ENCODE measurements around the gene ARID3C. TPM values are rescaled to one million over a fixed set of nuclear protein-coding genes. Genes with fewer than 3 reads are reported as not detected.

ARID3C gene
- total RNA-seq, 5 donors from 2014 or later (not counting 1 experiment from before 2014, with no cell fraction given), result 0.38 TPM; not detected in 4

GRCh38 chr9:34630402-34631154, 1.7 kb upstream of the ARID3C start:
- Histone ChIP-seq H3K27ac (ENCODE audit: low read length) (no peak overlapping the region), H3K9me3 (no peaks in the 10 kb centered on the region), H3K4me3 (ENCODE audit: control insufficient read depth in 1 of 2, extremely low read depth in 1 of 2, low read length in 1 of 2) (no peak overlapping the region), H3K27me3 (replicated peaks in 1 of 2; ENCODE audit: control insufficient read depth in 2 of 2, extremely low read depth in 1 of 2, insufficient read depth in 2 of 2, low read length in 1 of 2) (peaks cover 17 to 48% of the 10 kb centered on the region in 2 experiments), H3K36me3 (ENCODE audit: control insufficient read depth in 2 of 2, extremely low read depth in 1 of 2, insufficient read depth in 1 of 2, low read length in 1 of 2) (peaks cover 3 to 9% of the 10 kb centered on the region in 2 donors), H3K4me1 (ENCODE audit: control insufficient read depth in 1 of 2, extremely low read depth in 1 of 2, insufficient read depth in 2 of 2, low read length in 2 of 2) (peaks cover 6 to 31% of the 10 kb centered on the region in 2 experiments)
- H3K4me1 Mint-ChIP-seq, result peaks cover 22 to 37% (median 27%) of the 10 kb centered on the region in 3 donors
- POLR2A ChIA-PET, result no interaction called here
- H3K4me3 Mint-ChIP-seq, result peak overlapping the region; percentile 56 to 84 (median 71)
- peak overlapping the region in 1 of 2 donors; percentile 33 for H3K27ac Mint-ChIP-seq
- ATAC-seq (replicated peaks in 1 of 4) (no peak), DNase-seq (no peak)
- H3K27me3 Mint-ChIP-seq, result peaks cover 43 to 45% of the 10 kb centered on the region in 2 donors
- CTCF ChIA-PET, result interaction anchor here in 1 of 2 donors (0.6 to 1.5 kb wide), 2 partner anchors 10 to 704 kb away, joined by 3 to 4 read pairs; partner anchors contain the start of gene DCTN3
- WGBS (ENCODE audit: insufficient coverage), result 58% methylated on average over 4 of the region's 5 CpGs
- peaks cover 8% of the 10 kb centered on the region for H3K36me3 Mint-ChIP-seq
- no peaks in the 10 kb centered on the region for H3K9me3 Mint-ChIP-seq

GRCh38 chr9:34629491-34629808, 584 bp upstream of the ARID3C start:
- H3K4me3 ChIP-seq (ENCODE audit: control insufficient read depth in 1 of 2, extremely low read depth in 1 of 2, low read length in 1 of 2), result peak overlapping the region in 1 of 2 donors; percentile 64
- Mint-ChIP-seq H3K4me3 (peak overlapping the region; percentile 71 to 84 (median 83)), H3K27me3 (peaks cover 43 to 49% of the 10 kb centered on the region in 2 donors), H3K36me3 (no peaks in the 10 kb centered on the region), H3K27ac (no peak overlapping the region), H3K4me1 (peaks cover 19 to 27% (median 25%) of the 10 kb centered on the region in 3 donors), H3K9me3 (no peaks in the 10 kb centered on the region)
- ChIA-PET CTCF (interaction anchor here (0.6 to 1.5 kb wide), 2 partner anchors 9 to 174 kb away, joined by 4 to 6 read pairs; partner anchors contain the start of gene DCTN3 (in 1 of the 2)), POLR2A (no interaction called here)
- H3K36me3 ChIP-seq (ENCODE audit: control insufficient read depth in 2 of 2, extremely low read depth in 1 of 2, insufficient read depth in 1 of 2, low read length in 1 of 2), result no peaks in the 10 kb centered on the region
- H3K27ac ChIP-seq (ENCODE audit: low read length), result no peak overlapping the region
- H3K27me3 ChIP-seq (replicated peaks in 1 of 2; ENCODE audit: control insufficient read depth in 2 of 2, extremely low read depth in 1 of 2, insufficient read depth in 2 of 2, low read length in 1 of 2), result peaks cover 19 to 59% of the 10 kb centered on the region in 2 experiments
- H3K4me1 ChIP-seq (ENCODE audit: control insufficient read depth in 1 of 2, extremely low read depth in 1 of 2, insufficient read depth in 2 of 2, low read length in 2 of 2), result peaks cover 4 to 31% of the 10 kb centered on the region in 2 experiments
- ATAC-seq (replicated peaks in 1 of 4), result no peak
- DNase-seq, result no peak
- WGBS (ENCODE audit: insufficient coverage), result 30% methylated on average over 3 of the region's 5 CpGs
- H3K9me3 ChIP-seq, result no peaks in the 10 kb centered on the region

DNA sequence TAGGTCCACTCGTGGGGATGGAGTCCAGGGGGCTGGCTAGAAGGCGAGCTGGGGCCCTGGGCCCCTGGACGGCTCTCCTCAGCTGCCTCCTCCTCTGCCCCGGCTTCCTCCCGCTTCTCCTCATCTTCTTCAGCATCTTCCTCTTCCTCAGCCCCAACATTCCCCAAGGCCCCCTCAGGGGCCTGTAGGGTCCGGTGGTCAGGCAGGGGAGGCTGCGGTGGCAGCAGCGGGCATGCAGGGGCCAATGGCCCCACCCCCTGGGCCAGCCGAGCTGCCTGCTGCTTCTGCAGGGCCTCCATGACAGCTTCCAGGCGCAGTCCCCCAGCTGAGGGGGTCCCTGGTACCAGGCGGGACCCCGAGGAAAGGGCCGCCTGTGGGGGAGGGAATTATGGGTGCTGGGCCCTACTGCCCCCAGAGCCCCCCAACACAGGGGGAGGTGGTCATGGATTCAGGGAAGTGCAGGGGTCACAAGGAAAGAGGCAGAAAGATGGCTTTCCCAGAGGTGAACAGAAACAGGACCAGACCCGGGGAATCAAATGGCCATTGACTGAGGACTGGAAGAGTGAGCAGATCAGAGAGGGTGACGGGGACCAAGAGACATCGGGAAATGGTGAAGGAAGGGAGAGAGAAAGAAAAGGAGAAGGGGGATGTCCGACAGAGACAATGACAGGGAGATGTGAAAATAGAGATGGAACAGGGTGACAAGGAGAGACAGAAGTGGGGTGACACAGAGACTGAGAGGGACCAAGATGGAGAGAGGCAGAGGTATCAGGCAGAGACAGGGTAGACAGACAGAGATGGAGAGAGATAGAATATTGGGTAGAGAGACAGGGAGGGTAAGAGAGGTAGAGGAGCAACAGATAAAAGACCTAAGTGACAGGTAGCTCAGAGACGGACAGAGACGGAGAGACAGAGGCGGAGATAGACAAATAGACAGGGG, 880 bp downstream of the ARID3C start:
- ChIA-PET CTCF (no interaction called here), POLR2A (no interaction called here)
- DNase-seq (no peak), ATAC-seq (replicated peaks in 1 of 4) (peak in 3 of 4 experiments; percentile 6 to 15 (median 13))
- H3K4me1 ChIP-seq (ENCODE audit: control insufficient read depth in 1 of 2, extremely low read depth in 1 of 2, insufficient read depth in 2 of 2, low read length in 2 of 2), result peaks cover 4 to 39% of the 10 kb centered on the region in 2 experiments
- Mint-ChIP-seq H3K27me3 (peaks cover 50 to 60% of the 10 kb centered on the region in 2 donors), H3K4me1 (peaks cover 19 to 25% (median 24%) of the 10 kb centered on the region in 3 donors), H3K9me3 (no peaks in the 10 kb centered on the region), H3K27ac (peak overlapping the region in 1 of 2 donors; percentile 70), H3K36me3 (no peaks in the 10 kb centered on the region), H3K4me3 (peak overlapping the region; percentile 70 to 84 (median 74))
- no peaks in the 10 kb centered on the region for H3K36me3 ChIP-seq (ENCODE audit: control insufficient read depth in 2 of 2, extremely low read depth in 1 of 2, insufficient read depth in 1 of 2, low read length in 1 of 2)
- no peaks in the 10 kb centered on the region for H3K9me3 ChIP-seq
- WGBS (ENCODE audit: insufficient coverage), result 41% methylated on average over 15 of the region's 20 CpGs
- H3K27me3 ChIP-seq (replicated peaks in 1 of 2; ENCODE audit: control insufficient read depth in 2 of 2, extremely low read depth in 1 of 2, insufficient read depth in 2 of 2, low read length in 1 of 2), result peaks cover 19 to 74% of the 10 kb centered on the region in 2 experiments
- no peak overlapping the region for H3K4me3 ChIP-seq (ENCODE audit: control insufficient read depth in 1 of 2, extremely low read depth in 1 of 2, low read length in 1 of 2)
- no peak overlapping the region for H3K27ac ChIP-seq (ENCODE audit: low read length)

GRCh38 chr9:34625186-34625486, 3.7 kb downstream of the ARID3C start:
- H3K27me3 Mint-ChIP-seq, result peaks cover 58 to 74% of the 10 kb centered on the region in 2 donors
- DNase-seq, result no peak
- no peak overlapping the region for H3K4me3 Mint-ChIP-seq
- Histone ChIP-seq H3K27me3 (replicated peaks in 1 of 2; ENCODE audit: control insufficient read depth in 2 of 2, extremely low read depth in 1 of 2, insufficient read depth in 2 of 2, low read length in 1 of 2) (peaks cover 17 to 85% of the 10 kb centered on the region in 2 experiments), H3K9me3 (no peaks in the 10 kb centered on the region), H3K36me3 (ENCODE audit: control insufficient read depth in 2 of 2, extremely low read depth in 1 of 2, insufficient read depth in 1 of 2, low read length in 1 of 2) (no peaks in the 10 kb centered on the region), H3K4me1 (ENCODE audit: control insufficient read depth in 1 of 2, extremely low read depth in 1 of 2, insufficient read depth in 2 of 2, low read length in 2 of 2) (peaks cover 6 to 45% of the 10 kb centered on the region in 2 experiments), H3K27ac (ENCODE audit: low read length) (no peak overlapping the region), H3K4me3 (ENCODE audit: control insufficient read depth in 1 of 2, extremely low read depth in 1 of 2, low read length in 1 of 2) (no peak overlapping the region)
- H3K36me3 Mint-ChIP-seq, result no peaks in the 10 kb centered on the region
- POLR2A ChIA-PET, result no interaction called here
- no peak overlapping the region for H3K27ac Mint-ChIP-seq
- H3K4me1 Mint-ChIP-seq, result peaks cover 30 to 34% (median 34%) of the 10 kb centered on the region in 3 donors
- no peaks in the 10 kb centered on the region for H3K9me3 Mint-ChIP-seq
- 69% methylated on average over 3 of the region's 3 CpGs for WGBS (ENCODE audit: insufficient coverage)
- ATAC-seq (replicated peaks in 1 of 4), result no peak
- CTCF ChIA-PET, result interaction anchor here (0.6 to 1.9 kb wide), 3 partner anchors 9 to 638 kb away, joined by 3 to 7 read pairs (median 7); no protein-coding TSS in a partner anchor

GRCh38 chr9:34624475-34625185, 4.2 kb downstream of the ARID3C start:
- POLR2A ChIA-PET, result no interaction called here
- ATAC-seq (replicated peaks in 1 of 4), result no peak
- Histone ChIP-seq H3K27me3 (replicated peaks in 1 of 2; ENCODE audit: control insufficient read depth in 2 of 2, extremely low read depth in 1 of 2, insufficient read depth in 2 of 2, low read length in 1 of 2) (peaks cover 16 to 80% of the 10 kb centered on the region in 2 experiments), H3K4me1 (ENCODE audit: control insufficient read depth in 1 of 2, extremely low read depth in 1 of 2, insufficient read depth in 2 of 2, low read length in 2 of 2) (peaks cover 6 to 48% of the 10 kb centered on the region in 2 experiments), H3K9me3 (no peaks in the 10 kb centered on the region), H3K4me3 (ENCODE audit: control insufficient read depth in 1 of 2, extremely low read depth in 1 of 2, low read length in 1 of 2) (no peak overlapping the region), H3K36me3 (ENCODE audit: control insufficient read depth in 2 of 2, extremely low read depth in 1 of 2, insufficient read depth in 1 of 2, low read length in 1 of 2) (no peaks in the 10 kb centered on the region), H3K27ac (ENCODE audit: low read length) (no peak overlapping the region)
- WGBS (ENCODE audit: insufficient coverage), result 32% methylated on average over 39 of the region's 39 CpGs
- Mint-ChIP-seq H3K9me3 (no peaks in the 10 kb centered on the region), H3K4me1 (peaks cover 33 to 38% (median 37%) of the 10 kb centered on the region in 3 donors), H3K27me3 (peaks cover 53 to 69% of the 10 kb centered on the region in 2 donors), H3K4me3 (no peak overlapping the region), H3K27ac (no peak overlapping the region), H3K36me3 (no peaks in the 10 kb centered on the region)
- DNase-seq, result no peak
- CTCF ChIA-PET, result interaction anchor here (1.1 to 1.9 kb wide), 2 partner anchors 9 to 24 kb away, joined by 3 to 7 read pairs; no protein-coding TSS in a partner anchor

All from T-cell (primary cell).